Ovary (tissue), 3 donors: ENCODE results near the gene TMEM72.

ENCODE experiments used
- CTCF ChIP-seq, 3 donors: fragments of 450-650 bp in 2 of 3; fragments of 200-600 bp in 1 of 3; IDR thresholded peaks; one replicate each; pipeline versions ENCODE4 v1.5.1 to v1.8.0; 2016 to 2022; ENCODE audit warnings: antibody characterized with exemption in 3 of 3, mild to moderate bottlenecking in 1 of 3
- EP300 ChIP-seq: sonication (generic); formaldehyde crosslinking; IDR thresholded peaks from one replicate; pipeline ENCODE4 v1.6.1; 2017; ENCODE audit warnings: antibody characterized with exemption
- POLR2A ChIP-seq: fragments of 450-650 bp; IDR thresholded peaks from one replicate; pipeline ENCODE4 v1.6.1; 2017; ENCODE audit warnings: antibody characterized with exemption, mild to moderate bottlenecking, moderate library complexity
- donor health status: DM: no; HTN: no; CAD: no.

- TF ChIP-seq CTCF (IDR thresholded peaks at IDR 0.05) (no peak), POLR2A (no peak), EP300 (no peak)
Observed at GRCh38 chr10:44971434-44971833, 60.3 kb downstream of the TMEM72 start.
